ENCODE results near the gene TNIK.

TNIK gene

GRCh38 chr3:171301998-171302397 is 158.2 kb downstream of the TNIK start:
- TF ChIP-seq CTCF (IDR thresholded peaks at IDR 0.05; ENCODE audit: low read depth, low read length) = no peak
- H3K4me3 ChIP-seq (ENCODE audit: low read depth, low read length) = no peak overlapping the region

- no peak overlapping the region for H3K4me3 ChIP-seq (ENCODE audit: low read depth, low read length)
- no peak for TF ChIP-seq CTCF (IDR thresholded peaks at IDR 0.05; ENCODE audit: low read depth, low read length)
These were observed 159.2 kb downstream of the TNIK start for GRCh38 chr3:171301002-171301401.

- H3K4me3 ChIP-seq (ENCODE audit: low read depth, low read length) = no peak overlapping the region
- no peak for TF ChIP-seq CTCF (IDR thresholded peaks at IDR 0.05; ENCODE audit: low read depth, low read length)
These were observed 162.3 kb downstream of the TNIK start for GRCh38 chr3:171297951-171298350.

- TF ChIP-seq CTCF (IDR thresholded peaks at IDR 0.05; ENCODE audit: low read depth, low read length) = no peak
- no peak overlapping the region for H3K4me3 ChIP-seq (ENCODE audit: low read depth, low read length)
These were observed 163.0 kb downstream of the TNIK start for GRCh38 chr3:171297207-171297606.

- no peak for TF ChIP-seq CTCF (IDR thresholded peaks at IDR 0.05; ENCODE audit: low read depth, low read length)
- no peak overlapping the region for H3K4me3 ChIP-seq (ENCODE audit: low read depth, low read length)
These were observed 164.5 kb downstream of the TNIK start for GRCh38 chr3:171295484-171296373.

- no peak for TF ChIP-seq CTCF (IDR thresholded peaks at IDR 0.05; ENCODE audit: low read depth, low read length)
- no peak overlapping the region for H3K4me3 ChIP-seq (ENCODE audit: low read depth, low read length)
These were observed 166.9 kb downstream of the TNIK start for GRCh38 chr3:171293142-171293782.

GRCh38 chr3:171290680-171291079 is 169.5 kb downstream of the TNIK start:
- no peak overlapping the region for H3K4me3 ChIP-seq (ENCODE audit: low read depth, low read length)
- TF ChIP-seq CTCF (IDR thresholded peaks at IDR 0.05; ENCODE audit: low read depth, low read length) = no peak

Measured in WI38 (cell line).